Left forelimb (tissue), 1 donor: Measurements from ENCODE around the gene ZFAND3.
"Not testable (repeated sequence)": the region's sequence is repeated elsewhere in the genome, so short reads cannot be mapped to it uniquely, and the experiment has no call there.

Experiments
- DNase-seq: peaks from one replicate; pipeline ENCODE4 v3.0.0-alpha.2; 2018; ENCODE audit warnings: low spot score

ZFAND3 gene

DNA sequence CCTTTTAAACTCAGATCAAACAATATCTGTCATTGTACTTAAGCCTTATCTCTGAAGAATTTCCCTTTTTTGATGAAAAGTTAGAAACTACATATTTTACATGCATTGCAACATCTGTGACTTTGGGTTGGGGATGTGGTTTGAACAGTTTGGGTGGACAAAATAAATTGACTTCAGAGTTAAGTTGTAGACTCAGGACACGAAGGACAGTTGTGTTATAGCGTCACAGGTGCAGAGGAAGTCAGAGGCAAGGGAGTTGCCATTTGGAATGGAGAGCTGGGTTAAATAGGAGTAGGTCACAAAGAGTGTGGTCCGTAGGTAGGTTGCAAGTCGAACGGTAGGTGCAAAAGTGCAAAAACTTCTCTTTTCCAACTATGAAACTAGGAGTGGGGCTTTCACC lies 46.0 kb downstream of the ZFAND3 start:
- no peak for DNase-seq

DNA sequence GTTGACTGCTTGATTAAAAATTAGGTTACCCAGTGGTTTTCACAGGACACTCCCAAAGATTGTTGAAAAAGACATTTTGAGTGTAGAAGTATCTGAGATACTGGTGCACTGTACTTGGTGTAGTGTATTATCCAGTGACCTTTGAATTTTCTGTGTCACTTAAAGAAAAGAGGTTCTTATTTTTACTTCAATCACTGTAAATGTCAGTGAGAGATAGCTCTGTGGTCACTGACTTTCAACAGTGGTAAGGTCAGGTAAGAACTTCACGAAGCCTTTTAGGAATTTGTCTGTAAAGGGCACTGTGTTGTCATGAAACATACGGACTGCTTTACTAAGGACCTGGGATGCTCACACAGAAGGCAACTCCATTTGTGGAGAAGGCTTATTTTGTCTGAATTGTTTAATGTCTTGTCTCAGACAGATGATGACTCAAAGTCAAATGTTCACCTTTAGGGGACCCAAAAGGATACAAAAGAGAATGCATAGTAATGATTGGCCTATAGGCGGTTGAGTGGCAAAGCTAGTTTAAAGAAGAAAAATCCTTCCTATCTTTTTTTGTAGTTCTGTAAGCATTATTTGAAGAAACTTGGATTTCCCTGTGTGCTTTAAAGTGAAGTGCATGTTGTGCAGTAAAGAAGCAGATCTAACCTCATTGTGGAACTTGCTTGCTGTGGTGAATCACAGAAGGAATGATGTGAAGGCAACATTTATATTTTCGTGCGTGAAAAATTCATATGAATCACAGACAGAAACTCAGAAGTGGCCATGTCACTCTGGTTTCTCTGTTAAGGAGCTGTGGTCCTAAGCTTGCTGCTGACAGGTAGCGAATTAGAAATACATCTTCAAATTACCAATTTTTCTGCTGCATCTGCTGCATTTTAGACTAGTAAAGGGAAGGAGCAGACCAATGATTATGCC lies 47.3 kb downstream of the ZFAND3 start:
- DNase-seq, result no peak

DNA sequence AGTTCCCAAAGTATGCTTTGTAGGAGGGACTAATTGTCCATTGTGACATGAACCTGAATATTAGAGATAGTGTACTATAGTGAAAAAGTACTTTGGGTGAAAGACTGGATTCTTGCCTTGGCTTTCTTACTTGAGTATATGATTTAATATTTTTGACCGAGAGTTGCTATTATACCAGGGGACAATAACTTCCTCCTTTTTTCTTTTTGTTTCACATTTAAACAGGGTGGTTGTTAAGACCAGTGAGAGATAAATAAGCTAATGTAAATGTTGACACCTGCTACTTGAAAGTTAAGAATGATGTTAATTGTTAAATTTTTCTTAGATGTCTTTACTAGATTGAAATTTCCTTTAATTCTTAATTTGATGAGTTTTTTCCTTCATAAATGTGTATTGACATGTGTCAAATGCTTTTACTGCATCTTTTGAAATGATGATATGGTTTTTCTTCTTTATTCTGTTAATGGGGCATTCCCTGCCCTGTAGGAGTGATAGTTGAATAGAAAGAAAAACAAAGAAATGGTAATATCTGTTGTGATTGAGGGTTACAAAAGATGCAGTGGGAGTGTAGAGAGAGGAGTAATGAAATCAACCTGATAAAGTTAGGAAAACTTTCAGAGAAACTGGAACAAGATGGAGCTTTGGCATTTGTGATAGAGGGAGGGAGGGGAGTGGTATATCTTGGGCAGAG lies 48.4 kb downstream of the ZFAND3 start:
- no peak for DNase-seq

DNA sequence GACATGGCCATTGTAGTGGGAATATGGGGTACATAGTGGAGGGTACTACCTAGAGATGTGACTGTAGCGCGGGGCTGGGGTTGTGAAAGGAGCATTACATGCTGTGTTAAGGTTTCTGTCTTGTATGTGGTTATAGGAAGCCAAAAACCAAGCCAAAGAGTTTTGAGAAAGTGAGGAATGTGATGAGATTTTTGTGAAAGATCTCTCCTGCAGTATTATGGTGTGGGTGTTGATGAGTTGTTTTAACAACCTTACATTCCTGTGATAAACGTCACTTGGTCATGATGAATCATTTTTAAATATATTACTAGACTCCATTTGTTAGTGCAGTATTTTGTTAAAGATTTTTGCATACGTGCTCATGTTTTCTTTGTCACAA lies 48.9 kb downstream of the ZFAND3 start:
- DNase-seq, result no peak

DNA sequence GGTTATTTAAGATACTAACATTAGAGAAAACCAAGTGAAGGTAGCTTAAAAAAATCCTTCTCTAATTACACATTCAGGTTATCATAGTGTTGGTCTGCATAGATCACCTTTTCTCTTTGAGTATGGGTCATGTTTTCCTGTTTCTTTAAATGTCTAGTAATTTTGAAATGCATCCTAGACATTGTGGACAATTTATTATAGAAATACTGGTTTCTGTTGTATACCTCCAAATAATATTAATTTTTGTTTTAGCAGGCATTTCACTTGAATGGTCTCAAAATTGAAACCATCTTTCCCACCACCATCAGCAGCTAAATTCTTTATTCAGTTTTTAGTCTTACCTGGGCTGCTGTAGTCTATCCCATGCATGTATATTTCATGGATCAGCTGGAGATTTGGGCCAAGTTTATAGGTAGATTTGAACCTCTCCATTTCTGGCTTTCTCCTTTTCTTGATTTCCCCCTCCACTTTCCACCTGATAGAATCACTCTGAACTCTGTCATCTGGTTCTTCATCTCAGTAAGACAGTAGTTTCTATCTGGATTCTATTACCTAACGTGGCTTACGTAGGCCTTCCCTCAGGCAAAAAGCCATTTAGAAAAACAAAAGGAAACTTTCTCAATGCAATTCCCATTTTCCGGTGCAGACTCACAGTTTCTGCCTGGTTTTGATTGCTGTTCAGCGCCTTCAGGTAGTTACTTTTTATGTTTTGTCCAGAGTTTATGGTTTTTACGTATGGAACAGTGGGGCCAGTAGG lies 52.3 kb downstream of the ZFAND3 start:
- DNase-seq, result no peak

DNA sequence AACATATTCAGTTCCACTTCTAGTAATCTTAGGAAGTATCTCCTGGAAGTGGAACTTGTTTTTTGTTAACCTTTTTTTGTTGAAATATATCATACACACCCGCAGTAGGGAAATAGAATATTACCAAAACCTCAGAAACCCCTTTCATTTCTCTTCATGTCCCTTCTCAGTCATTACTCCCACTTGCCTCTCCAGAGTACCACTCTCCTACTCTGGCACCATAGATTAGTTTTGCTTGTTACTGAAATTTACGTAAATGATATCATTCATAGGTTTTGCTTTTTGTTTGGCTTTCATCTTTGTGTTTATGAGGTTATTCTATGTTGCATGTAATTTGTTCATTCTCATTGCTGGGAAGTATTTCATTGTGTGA lies 52.8 kb downstream of the ZFAND3 start:
- no peak for DNase-seq

DNA sequence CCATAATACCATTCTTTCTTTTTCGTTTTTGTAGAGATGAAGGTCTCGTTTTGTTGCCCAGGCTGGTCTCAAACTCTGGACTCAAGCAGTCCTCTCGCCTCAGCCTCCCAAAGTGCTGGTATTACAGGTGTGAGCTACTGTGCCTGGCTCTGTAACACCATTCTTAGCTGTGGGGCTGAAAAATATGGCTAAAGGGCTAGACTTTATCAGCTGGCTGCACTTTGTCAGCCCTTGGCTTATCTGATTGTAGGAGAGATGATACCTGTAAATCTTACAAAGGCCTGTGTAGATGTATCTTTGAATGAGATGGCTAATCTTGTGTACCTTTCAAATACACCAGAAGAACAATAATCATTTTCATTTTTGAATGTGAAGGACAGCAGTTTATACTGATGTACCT lies 55.2 kb downstream of the ZFAND3 start:
- no peak for DNase-seq

DNA sequence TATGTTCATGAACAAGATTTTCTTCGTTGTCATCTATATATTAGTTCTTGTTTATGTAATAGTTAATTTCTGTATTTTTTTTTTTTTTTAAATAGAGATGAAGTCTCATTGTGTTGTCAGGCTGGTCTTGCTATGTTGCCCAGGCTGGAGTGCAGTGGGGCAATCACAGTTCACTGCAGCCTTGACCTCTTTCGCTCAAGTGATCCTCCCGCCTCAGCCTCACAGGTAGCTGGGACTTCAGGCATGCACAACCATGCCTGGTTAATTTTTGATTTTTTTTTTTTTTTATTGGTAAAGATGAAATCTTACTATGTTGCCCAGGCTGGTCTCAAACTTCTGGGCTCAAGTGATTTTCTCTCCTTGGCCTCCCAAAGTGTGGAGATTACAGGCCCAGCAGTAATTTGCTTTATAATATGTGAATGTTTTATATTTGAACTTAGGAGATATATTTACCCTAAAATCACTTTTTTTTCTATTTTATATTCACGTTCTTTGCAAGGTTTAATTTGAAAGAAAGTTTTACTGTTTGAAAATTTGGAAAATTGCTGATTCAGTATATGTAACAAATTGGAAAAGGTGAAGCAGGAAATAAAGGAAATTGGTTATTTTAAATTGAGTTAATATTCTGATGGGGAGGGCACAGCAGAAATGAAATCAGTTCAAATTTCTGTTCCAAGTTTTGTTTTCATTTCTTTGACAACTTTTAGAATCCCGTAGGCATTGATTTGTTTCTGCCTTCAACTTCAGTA lies 56.2 kb downstream of the ZFAND3 start:
- no peak for DNase-seq

DNA sequence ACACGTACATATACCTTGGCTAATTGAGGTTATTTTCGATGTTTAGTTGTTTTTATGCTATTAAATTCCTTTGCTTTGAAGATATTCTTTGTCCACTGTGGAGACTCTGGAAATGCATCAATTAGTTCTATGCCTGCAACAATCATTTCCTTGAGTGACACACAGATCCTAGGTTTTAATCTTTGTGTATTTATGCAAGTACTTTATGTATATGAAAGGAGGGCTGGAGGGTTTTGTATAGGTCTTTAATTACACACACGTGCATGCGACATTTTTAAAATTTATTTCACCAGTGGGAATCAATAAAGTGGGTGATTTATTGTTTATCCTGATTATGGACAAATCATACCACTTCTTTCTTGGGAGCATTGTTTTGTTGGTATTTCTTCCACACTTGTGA lies 57.3 kb downstream of the ZFAND3 start:
- no peak for DNase-seq

DNA sequence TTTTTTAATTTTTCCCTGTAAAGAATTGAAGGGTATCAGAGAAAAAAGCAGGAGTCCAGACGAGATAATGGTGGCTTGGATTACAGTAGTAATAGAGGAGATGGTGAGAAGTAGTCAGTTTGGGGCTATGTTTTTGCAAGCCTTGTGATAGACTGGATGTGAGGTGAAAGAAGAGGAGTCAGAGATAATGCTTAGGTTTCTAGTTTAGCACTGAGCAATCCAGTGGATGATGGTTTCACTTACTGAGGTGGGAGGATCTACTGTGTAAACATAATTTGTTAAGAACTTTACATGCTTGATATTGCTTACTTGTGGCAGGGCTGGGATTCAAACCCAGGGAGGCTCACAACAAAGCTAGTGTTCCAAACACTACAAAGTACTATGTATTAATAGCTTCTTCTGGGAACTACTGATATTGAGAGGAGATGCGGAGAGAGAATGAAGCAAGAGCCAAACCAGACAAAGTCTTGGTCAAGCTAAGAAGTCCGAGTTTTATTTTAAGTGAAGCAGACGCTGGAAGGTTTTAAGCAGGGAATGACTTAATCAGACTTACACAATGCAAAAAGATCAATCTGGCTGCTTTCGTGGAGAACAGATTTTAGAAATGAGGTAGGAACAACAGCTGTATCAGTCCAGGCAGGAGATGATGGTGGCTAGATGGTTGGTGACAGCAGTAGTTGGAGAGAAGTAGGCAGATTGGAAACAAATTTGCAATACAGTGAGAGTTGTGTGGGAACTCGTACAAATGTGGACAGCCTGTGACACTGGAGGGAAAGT lies 58.0 kb downstream of the ZFAND3 start:
- no peak for DNase-seq

DNA sequence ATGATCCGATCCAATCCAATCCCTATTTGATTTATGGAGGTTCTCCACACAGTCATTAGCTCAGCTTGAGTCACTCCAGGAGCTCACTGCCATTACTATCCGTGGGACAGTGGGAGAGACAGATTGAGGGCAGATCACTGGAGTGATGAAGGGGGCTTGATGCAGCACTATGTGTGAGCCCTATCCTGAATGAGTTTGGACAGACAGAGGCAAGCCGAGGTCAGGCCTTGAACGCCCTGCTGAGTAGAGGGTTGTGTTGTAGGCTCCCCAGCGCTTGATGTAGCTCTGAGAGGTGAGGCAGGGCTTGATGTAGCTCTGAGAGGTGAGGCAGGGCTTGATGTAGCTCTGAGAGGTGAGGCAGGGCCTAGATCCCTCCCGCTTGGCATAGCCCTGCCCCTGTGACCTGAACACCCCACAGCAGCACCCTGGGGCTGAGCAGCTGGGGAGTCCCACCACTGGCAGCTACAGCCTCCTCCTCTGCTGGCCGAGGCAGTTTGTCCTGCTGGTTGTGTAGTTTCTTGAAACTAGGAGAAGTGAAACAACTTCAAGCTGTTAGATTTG lies 58.7 kb downstream of the ZFAND3 start:
- DNase-seq, result no peak

DNA sequence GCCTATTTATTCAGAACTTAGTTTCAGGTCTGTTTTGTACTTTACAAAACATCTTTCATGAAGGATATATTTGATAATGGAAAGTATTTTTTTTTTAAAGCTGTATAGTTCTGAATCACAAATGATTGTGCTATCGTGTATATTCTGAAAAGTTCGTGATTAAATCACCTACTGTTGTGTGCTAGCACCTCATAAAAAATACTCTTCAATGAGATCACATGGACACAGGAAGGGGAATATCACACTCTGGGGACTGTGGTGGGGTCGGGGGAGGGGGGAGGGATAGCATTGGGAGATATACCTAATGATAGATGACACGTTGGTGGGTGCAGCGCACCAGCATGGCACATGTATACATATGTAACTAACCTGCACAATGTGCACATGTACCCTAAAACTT lies 61.1 kb downstream of the ZFAND3 start:
- not testable (repeated sequence) for DNase-seq

DNA sequence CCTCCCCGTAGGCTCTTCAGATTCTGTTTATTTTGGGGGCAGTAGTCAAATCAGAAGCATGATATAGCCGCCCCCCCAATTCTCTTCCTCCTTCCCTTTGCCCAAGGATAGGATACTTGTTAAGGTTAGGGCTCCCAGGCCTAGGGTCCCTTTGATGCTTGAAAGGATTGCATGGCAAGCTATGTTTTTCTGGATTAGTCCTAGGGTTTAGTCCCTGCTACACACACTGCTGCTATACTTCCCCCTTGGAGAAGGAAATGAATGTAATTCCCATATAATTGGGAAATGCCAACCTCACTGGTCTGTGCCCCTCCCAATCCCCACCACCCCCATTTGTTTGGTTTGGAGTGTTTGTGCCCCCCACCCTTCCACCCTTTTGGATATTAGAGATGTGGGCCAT lies 62.8 kb downstream of the ZFAND3 start:
- DNase-seq, result no peak

DNA sequence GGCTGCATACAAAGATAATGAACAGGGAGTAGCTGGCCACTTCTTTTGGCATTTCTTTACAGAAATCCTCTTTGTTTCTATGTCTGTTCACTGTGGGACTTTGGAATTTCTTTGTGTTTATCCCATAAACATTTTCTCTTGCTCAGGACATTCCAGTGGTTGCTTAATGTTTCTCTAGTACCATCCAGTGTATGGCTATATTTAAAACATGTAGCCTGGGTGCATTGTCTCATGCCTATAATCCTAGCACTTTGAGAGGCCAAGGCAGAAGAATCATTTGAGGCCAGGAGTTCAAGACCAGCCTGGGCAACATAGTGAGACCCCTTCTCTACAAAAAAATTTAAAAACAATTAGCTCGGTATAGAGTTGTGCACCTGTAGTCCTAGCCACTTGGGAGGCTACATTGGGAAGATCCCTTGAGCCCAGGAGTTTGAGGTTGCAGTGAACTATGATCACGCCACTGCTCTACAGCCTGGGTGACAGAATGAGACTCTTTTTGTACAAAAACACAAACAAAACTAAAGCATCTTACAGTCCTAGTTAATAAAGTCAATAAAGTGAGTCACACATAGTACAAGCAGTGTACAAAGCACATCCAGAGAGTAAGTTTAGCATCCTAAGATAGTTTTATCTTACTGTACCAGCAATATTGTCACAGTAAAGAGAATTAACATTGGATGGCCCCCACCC lies 63.3 kb downstream of the ZFAND3 start:
- no peak for DNase-seq

DNA sequence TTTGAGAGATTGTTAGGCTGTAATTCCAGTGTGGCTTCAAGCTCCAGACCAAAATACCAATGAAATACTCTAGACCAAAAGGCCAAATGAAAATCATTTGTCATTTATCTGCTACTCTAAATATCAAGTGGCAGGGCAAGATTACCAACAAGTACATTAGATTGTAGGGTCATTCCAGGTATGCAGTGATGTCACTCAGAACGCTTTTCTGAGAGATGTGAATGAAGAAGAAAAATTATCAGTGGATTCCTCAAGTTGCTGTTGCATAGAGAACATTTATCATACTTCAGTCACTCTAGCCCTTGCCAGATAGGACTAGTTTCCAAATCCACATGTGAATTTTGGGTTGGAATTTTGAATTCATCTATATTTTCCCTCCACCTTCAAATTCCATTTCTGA lies 65.0 kb downstream of the ZFAND3 start:
- no peak for DNase-seq

DNA sequence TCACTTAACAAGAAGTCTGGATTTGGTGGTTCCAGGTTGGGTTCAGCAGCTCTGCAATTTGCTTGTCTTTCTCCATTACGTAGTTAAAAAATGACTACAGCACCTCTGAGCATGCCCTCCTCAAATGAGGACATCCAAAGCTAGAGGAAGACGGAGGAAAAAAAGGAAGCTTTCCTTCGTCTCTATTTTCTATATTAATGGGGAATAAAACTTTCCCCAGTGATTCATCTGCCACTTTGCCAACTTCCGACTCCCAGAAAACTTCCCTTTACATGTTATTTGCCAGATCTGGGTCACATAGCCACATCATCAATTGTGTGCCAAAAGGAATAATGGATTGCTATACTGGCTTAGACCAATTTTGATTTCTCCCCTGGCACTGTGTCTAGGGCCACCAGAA lies 69.5 kb downstream of the ZFAND3 start:
- no peak for DNase-seq

DNA sequence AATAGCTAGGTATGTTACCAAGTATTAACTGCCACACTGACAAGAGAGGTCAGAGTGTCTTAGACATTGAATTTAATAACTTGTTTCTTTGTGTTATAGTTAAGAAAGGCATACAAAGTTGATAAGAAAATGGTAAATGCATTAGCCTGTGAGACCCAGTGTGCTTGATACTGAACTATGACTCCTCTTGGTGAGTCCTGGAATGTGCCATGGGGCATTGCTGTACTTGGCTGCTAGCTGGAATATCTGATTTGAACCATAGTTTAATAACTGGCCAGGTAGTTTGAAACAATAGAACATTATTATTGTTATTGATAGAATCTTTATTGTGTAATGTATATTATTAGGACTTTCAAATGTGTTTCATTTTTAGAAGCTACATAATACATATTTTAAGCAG lies 70.0 kb downstream of the ZFAND3 start:
- DNase-seq, result no peak

DNA sequence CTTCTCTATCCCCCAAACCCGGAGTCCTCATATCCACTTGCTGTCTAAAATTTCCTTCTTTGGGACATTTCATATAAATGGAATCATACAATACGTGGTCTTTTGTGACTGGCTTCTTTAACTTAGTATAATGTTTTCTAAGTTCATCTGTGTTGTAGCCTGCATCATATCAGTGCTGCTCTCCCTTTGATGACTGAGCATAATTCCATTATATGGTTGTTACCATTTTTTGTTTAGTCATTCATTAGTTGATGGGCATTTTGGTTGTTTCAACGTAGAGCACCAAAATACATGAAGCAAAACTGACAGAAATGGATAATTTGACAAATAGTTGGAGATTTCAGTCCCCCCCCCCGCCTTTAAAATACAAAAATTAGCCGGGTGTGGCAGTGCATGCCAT lies 71.5 kb downstream of the ZFAND3 start:
- DNase-seq, result no peak

DNA sequence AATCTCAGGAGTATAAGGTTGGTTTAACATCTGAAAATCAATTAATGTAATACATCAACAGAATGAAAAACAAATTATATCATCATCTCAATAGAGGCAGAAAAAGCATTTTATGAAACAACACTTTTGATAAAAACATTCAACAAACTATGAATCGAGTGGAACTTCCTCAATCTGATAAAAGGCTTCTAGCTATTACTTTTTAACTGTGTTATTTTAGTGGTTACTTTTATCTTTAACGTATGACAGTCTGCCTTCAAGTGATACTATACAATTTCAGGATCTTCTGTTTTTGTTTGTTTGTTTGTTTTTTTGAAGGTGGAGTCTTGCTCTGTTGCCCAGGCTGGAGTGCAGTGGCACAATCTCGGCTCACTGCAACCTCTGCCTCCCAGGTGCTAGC lies 73.7 kb downstream of the ZFAND3 start:
- DNase-seq, result no peak

DNA sequence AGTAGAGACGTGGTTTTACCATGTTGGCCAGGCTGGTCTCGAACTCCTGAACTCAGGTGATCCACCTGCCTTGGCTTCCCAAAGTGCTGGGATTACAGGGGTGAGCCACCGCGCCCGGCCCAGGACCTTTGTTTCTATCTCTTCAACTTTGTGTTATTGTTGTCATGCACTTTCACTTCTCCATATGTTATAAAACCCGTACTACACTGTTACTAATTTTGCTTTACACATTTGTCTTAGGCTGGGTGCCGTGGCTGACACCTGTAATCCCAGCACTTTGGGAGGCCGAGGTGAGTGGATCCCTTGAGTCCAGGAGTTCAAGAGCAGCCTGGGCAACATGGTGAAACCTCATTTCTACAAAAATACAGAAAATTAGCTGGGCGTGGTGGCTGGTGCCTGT lies 74.2 kb downstream of the ZFAND3 start:
- not testable (repeated sequence) for DNase-seq
